HG03469 (cell line): ENCODE measurements around the gene KRR1.

Experiments used
- ATAC-seq: cut with Tn5 transposase; IDR thresholded peaks from one replicate; pipeline ENCODE4 v1.9.1; 2021; ENCODE audit warnings: mild to moderate bottlenecking, moderate library complexity, moderate number of reproducible peaks; ENCODE audit not compliant: unreplicated experiment

The KRR1 gene

DNA sequence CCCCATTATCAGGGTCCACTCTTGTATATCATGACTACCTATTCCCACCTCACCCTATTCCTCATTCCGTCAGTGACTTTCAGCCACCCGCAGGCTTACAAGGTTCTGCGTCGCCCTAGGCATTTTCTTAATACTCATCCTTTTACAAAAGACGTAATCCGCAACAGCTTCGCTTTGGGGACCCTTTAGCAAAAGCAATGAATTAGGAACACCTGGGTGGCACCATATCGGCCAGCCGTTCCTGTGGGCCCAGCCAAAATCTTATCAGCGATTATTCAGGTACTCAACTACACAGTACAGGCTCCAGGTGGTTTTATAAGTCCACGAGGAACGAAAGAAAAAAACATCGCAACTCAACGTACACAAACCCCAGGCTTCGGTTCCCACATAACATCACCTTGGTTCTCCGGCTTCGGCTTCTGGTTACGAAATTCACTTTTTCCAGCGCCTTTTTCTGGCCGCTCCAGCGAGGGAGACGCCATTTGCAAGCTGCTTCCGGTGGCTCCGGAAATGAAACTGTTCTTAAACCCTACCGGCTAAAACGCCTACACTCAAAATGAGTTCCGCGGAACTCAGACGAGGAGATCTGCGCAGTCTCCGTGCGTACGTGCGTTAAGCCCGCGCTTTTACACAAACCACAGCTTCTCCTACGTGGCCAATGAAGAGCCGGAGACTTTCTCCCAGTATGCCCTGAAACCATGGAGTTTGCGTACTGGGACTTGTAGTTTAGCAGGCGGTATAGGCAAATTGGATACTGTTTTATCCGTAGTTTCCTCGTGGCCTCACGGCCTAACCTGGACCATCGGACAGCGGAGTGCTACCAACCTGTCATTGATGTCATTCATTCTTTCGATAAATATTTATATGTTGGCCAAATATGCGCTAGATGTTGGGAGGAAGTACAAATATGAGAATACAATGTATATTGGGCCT, at the start of gene KRR1:
Gene KRR1 (minus strand): TSS at position 494 of the 933 bp plus-strand sequence. CDS start 12 bp downstream, at position 482.
- ATAC-seq: peak; percentile 94

GRCh38 chr12:75560167-75560566, 48.8 kb upstream of the KRR1 start:
- ATAC-seq: no peak

- ATAC-seq: no peak
Measured at GRCh38 chr12:75558287-75558686, 46.9 kb upstream of the KRR1 start.

- ATAC-seq: no peak
Measured at GRCh38 chr12:75556311-75556899, 45.0 kb upstream of the KRR1 start.

- ATAC-seq: no peak
Measured at GRCh38 chr12:75554556-75554880, 43.1 kb upstream of the KRR1 start.

GRCh38 chr12:75553836-75554555, 42.6 kb upstream of the KRR1 start:
- ATAC-seq: no peak

DNA sequence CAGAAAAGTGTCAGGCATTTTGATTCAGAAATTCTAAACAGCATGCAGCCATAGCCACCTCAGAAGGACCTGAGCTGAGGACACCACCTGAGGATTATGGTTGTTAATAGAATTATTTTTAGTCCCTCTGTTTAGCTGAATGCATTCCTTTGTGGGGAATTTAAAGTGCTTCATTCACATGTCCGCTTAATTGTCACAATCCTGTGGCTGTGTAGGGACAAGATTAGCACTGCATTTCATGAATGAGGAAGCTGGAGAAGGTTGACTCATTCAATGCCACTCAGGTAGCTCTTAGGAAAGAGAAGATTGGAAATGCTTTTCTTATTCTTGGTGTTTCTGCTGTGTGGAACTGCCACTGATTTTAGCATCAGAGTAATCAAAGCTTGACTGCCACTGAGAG, 42.0 kb upstream of the KRR1 start:
- ATAC-seq: no peak

DNA sequence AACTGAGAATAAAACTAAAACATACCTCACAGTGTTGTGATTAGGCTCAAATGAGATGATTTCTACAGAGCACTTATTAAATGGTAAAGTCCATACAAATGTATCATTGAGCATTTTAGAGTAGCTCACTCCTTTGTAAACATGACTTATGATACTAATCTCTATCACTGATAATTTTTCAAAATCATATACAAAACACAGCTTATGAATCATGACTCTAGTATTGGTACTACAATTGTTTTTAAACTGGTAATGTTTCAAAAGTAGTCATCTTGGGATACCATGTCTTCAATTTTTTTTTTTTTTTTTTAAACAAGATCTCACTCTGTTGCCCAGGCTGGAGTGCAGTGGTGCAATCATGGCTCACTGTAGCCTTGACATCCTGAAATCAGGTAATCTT, 40.1 kb upstream of the KRR1 start:
- no peak for ATAC-seq

DNA sequence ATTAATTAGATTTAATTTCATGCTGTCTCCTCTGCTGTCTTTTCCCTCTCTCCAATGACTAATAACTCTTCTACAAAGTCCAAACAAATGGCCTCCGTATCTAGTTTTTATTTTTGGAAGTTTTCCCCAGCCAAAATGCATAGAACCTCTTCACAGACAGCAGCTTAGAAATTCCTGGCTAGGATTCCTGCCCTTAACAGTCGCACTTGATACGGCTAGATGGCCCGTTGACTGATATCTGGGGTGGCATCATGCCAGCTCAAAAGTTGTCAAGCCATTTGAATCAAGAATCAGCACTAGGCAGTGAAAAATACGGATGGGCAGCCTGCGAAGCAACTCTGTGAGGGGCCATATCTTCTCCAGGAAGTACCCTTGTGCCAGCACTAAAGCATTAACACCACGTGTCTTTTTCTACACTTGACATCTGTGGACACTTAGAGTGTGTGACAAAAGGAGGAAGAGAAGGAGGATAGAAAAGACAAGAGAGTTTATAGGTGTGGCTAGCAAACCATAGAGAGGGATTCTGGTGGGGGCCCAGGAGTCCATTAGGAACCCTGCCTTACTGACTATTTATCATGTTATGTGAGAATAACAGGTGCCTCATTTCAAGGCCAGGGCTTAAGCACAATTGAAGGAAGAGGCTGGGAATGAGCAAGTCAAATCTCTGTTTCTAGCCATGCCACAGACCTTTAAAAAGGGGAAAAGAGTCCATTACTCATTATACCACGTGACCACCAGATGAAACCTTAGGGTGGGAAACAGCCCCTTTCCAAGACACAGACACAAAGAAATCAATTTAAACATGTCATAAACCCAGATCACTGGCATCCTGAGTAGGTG, 39.2 kb upstream of the KRR1 start:
- ATAC-seq: no peak

GRCh38 chr12:75549989-75550388, 38.6 kb upstream of the KRR1 start:
- no peak for ATAC-seq

GRCh38 chr12:75548879-75549278, 37.5 kb upstream of the KRR1 start:
- ATAC-seq: no peak

DNA sequence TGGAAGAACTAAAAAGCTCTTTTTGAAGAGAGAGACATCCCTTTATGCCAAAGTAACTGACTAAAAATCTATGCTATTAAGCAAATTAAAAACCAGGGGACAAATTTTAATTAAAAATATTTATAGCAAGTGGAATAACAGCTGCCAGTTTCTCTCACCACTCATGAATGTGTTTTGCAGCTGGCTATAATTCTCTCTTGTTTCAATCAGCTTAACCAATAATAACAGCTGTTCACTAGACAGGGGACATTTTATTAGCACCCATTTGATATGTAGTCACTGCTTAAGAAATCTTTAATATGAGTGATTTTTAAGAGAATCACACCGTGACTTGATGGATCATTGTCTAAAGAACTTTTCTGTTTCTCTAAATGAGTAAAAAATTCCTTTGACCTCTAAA, 34.2 kb upstream of the KRR1 start:
- ATAC-seq: no peak

- no peak for ATAC-seq
Measured at GRCh38 chr12:75543529-75543928, 32.1 kb upstream of the KRR1 start.

- no peak for ATAC-seq
Measured at GRCh38 chr12:75542942-75543341, 31.5 kb upstream of the KRR1 start.

- ATAC-seq: no peak
Measured at GRCh38 chr12:75539889-75540288, 28.5 kb upstream of the KRR1 start.

DNA sequence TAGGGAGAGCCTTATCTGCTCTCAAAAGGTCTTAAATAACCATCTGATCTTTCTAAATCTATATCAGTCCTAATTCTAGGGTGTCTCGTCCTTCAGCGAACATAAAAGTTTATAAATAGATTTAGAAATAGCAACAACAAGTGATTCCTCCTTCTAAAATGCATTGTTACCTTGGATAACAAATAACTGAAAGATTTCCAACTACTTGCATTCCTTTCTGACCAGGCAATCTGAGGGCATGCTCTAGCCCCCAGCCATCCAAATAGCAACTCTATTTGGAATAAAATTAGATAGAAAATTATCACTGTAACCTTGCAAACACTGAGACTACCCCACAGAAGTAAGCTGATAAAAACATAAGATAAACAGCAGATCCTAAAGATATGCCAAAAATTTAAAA, 21.8 kb upstream of the KRR1 start:
- no peak for ATAC-seq

- no peak for ATAC-seq
Measured at GRCh38 chr12:75529826-75530225, 18.4 kb upstream of the KRR1 start.

DNA sequence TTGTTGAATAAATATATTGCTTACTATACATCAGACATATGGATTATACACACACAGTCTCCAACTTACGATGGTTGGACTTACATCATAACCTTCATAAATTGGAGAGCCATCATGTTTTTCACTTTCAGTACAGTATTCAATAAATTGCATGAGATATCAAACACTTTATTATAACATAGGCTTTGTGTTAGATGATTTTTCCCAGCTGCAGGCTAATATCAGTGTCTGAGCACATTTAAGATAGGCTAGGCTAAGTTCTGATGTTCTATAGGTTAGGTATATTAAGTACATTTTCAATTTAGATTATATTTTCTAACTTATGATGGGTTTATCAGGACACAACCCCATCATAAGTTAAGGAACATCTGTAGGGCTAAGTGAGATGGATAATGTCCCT, 17.9 kb upstream of the KRR1 start:
- no peak for ATAC-seq

- ATAC-seq: no peak
Measured at GRCh38 chr12:75528692-75529091, 17.3 kb upstream of the KRR1 start.

GRCh38 chr12:75528272-75528671, 16.9 kb upstream of the KRR1 start:
- ATAC-seq: no peak
